ENCODE results near the gene SV2A. TPM values are rescaled to one million over a fixed set of nuclear protein-coding genes. Genes with fewer than 3 reads are reported as not detected.
A peak's percentile ranks its signal among the peaks of the same experiment; 100 is the strongest.
"Not testable (repeated sequence)": the region's sequence is repeated elsewhere in the genome, so short reads cannot be mapped to it uniquely, and the experiment has no call there.

SV2A gene
- polyA plus RNA-seq, 1 experiment = 25.8 TPM

DNA sequence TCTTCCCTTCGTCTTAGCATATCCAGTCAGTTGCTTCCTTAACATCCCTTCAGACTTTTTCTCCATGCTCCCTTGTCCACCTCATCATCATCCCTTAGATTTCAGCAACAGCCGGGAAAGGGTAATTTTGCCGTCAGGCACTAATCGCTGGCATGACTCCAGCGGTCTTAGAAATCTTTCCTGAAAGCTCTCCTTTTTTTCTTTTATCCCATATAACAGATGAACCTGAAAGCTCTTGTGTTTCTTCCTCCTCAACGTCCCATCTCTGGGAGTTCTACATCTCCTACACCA, 28.7 kb downstream of the SV2A start:
- TF ChIP-seq, protein P1, sequence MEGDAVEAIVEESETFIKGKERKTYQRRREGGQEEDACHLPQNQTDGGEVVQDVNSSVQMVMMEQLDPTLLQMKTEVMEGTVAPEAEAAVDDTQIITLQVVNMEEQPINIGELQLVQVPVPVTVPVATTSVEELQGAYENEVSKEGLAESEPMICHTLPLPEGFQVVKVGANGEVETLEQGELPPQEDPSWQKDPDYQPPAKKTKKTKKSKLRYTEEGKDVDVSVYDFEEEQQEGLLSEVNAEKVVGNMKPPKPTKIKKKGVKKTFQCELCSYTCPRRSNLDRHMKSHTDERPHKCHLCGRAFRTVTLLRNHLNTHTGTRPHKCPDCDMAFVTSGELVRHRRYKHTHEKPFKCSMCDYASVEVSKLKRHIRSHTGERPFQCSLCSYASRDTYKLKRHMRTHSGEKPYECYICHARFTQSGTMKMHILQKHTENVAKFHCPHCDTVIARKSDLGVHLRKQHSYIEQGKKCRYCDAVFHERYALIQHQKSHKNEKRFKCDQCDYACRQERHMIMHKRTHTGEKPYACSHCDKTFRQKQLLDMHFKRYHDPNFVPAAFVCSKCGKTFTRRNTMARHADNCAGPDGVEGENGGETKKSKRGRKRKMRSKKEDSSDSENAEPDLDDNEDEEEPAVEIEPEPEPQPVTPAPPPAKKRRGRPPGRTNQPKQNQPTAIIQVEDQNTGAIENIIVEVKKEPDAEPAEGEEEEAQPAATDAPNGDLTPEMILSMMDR (IDR thresholded peaks at IDR 0.05; ENCODE audit: low read depth, low read length) = no peak
- no peak for DNase-seq (ENCODE audit: low read depth, low spot score)
- Histone ChIP-seq H3K27ac (ENCODE audit: low read depth, low read length) (peak overlapping the region; percentile 99), H3K4me3 (ENCODE audit: low read depth, low read length) (peak overlapping the region; percentile 77), H3K9me3 (ENCODE audit: control insufficient read depth, insufficient read depth, low read length) (no peaks in the 10 kb centered on the region; the same call in 1 of the 2 replicates), H3K27me3 (ENCODE audit: control insufficient read depth, insufficient read depth, low read length) (no peaks in the 10 kb centered on the region)
- ChIA-PET CTCF (interaction anchor here (1.1 to 2.1 kb wide), 5 partner anchors 13 to 298 kb away, joined by 3 to 9 read pairs (median 5); no protein-coding TSS in a partner anchor), POLR2A (interaction anchor here (0.7 to 4.4 kb wide), 5 partner anchors 10 to 161 kb away, joined by 3 to 25 read pairs (median 20); partner anchors contain the start of genes BOLA1 and SF3B4)

DNA sequence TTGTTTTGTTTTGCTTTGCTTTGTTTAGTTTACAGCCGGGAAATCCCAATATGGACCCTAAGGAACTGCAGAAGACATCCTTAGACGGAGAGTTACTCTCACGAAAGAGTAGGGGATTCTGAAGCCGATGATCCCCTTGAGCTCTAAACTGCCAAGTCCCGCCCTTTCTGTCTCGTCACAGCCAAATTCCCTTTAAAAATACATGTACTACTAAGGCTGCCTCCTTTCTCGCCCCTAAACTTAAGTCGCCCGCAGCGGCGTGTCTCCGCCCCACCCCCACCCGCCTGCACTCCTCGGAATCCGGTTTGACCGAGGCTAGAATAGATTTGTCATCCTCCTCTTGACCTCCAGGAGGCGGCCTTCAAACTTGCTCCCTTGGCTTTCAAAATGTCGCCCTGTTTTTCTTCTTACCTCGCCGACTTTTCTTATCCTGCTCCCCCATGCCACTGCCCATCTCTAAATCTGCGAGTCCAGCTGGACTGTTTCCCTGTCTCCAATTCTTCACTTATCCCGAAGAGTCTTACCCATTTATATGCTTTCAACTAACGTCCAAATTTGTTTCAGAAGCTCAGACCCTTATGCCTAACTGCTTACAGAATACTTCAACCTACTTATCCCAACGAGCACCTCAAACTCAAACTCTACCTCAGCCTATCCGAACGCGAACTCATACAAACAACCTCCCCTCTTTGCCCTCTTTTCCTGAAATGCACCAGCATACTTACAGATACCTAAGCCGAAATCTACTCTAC, 29.2 kb downstream of the SV2A start:
- H3K27ac ChIP-seq (ENCODE audit: low read depth, low read length) = peak overlapping the region; percentile 99
- no peaks in the 10 kb centered on the region; the same call in 1 of the 2 replicates for H3K9me3 ChIP-seq (ENCODE audit: control insufficient read depth, insufficient read depth, low read length)
- no peaks in the 10 kb centered on the region for H3K27me3 ChIP-seq (ENCODE audit: control insufficient read depth, insufficient read depth, low read length)
- H3K4me3 ChIP-seq (ENCODE audit: low read depth, low read length) = peak overlapping the region; percentile 77
- DNase-seq (ENCODE audit: low read depth, low spot score) = peak; percentile 77
- ChIA-PET CTCF (interaction anchor here (0.8 to 2.1 kb wide), 10 partner anchors 13 to 299 kb away, joined by 3 to 9 read pairs (median 3); no protein-coding TSS in a partner anchor), POLR2A (interaction anchor here (0.6 to 4.4 kb wide), 21 partner anchors 11 to 1393 kb away, joined by 3 to 38 read pairs (median 6); partner anchors contain the start of genes BOLA1, MTMR11, PLEKHO1 and SF3B4)
- TF ChIP-seq, protein P1 (IDR thresholded peaks at IDR 0.05; ENCODE audit: low read depth, low read length) = peak; percentile 63

DNA sequence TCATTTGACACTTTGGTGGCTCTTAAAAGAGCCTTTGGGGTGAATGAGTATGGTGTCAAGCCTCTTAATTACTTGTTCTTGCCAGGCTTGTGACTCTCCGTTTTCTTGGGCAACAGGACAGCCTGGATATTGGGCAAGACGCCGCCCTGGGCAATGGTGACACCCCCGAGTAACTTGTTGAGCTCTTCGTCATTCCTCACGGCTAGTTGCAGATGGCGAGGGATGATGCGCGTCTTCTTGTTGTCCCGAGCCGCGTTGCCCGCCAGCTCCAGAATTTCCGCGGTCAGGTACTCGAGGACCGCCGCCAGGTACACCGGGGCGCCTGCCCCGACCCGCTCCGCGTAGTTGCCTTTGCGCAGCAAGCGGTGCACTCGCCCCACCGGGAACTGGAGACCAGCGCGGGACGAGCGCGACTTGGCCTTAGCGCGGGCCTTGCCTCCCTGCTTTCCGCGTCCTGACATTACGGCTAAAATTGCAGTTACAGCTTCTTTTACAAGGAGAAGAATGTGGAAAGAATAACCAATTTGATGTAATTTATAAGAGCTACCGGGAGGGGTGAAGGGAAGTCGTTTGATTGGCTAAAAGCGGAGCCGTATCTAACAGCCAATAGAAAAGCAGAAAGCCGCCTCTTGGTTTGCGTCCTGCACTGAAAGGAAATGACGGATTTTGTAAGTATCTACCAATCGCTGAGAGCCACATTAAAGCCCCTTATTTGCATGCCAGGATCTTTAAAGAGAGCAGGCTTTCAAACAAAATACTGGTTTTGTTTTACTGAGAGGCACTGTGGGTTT, 30.0 kb downstream of the SV2A start:
- H3K4me3 ChIP-seq (ENCODE audit: low read depth, low read length) = peak overlapping the region; percentile 77
- ChIA-PET CTCF (interaction anchor here (0.8 to 2.1 kb wide), 9 partner anchors 38 to 300 kb away, joined by 3 to 9 read pairs (median 3); no protein-coding TSS in a partner anchor), POLR2A (interaction anchor here (0.7 to 4.4 kb wide), 22 partner anchors 9 to 1394 kb away, joined by 3 to 38 read pairs (median 7); partner anchors contain the start of genes BOLA1, MTMR11, OTUD7B and PLEKHO1)
- H3K27ac ChIP-seq (ENCODE audit: low read depth, low read length) = peak overlapping the region; percentile 99
- DNase-seq (ENCODE audit: low read depth, low spot score) = peak; percentile 98
- no peaks in the 10 kb centered on the region for H3K27me3 ChIP-seq (ENCODE audit: control insufficient read depth, insufficient read depth, low read length)
- H3K9me3 ChIP-seq (ENCODE audit: control insufficient read depth, insufficient read depth, low read length) = no peaks in the 10 kb centered on the region; the same call in 1 of the 2 replicates
- TF ChIP-seq, protein P1 (IDR thresholded peaks at IDR 0.05; ENCODE audit: low read depth, low read length) = no peak

DNA sequence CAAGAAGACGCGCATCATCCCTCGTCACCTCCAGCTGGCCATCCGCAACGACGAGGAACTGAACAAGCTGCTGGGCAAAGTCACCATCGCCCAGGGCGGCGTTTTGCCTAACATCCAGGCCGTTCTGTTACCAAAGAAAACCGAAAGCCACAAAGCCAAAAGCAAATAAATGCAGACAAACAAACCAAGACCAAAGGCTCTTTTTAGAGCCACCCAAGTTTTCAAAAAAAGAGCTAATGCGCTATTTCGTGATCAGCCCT, 30.5 kb downstream of the SV2A start:
- CTCF ChIA-PET = interaction anchor here (1.1 to 1.6 kb wide), 3 partner anchors 74 to 265 kb away, joined by 3 to 5 read pairs (median 4); no protein-coding TSS in a partner anchor

More for the DNA sequence above, 30.5 kb downstream of the SV2A start:
- H3K27me3 ChIP-seq (ENCODE audit: control insufficient read depth, insufficient read depth, low read length); H3K9me3 ChIP-seq (ENCODE audit: control insufficient read depth, insufficient read depth, low read length); DNase-seq (ENCODE audit: low read depth, low spot score): not testable (repeated sequence)
- H3K4me3 ChIP-seq (ENCODE audit: low read depth, low read length) = peak overlapping the region; percentile 77
- POLR2A ChIA-PET = interaction anchor here (0.9 to 4.4 kb wide), 20 partner anchors 9 to 1395 kb away, joined by 3 to 38 read pairs (median 10); partner anchors contain the start of genes BOLA1, MTMR11, OTUD7B and PLEKHO1
- H3K27ac ChIP-seq (ENCODE audit: low read depth, low read length) = peak overlapping the region; percentile 99
